Esophagus mucosa (tissue), 1 donor: ENCODE data around the gene ZNF792. TPM values are rescaled to one million over a fixed set of nuclear protein-coding genes. Genes with fewer than 3 reads are reported as not detected.
"Not testable (repeated sequence)": the region's sequence is repeated elsewhere in the genome, so short reads cannot be mapped to it uniquely, and the experiment has no call there.

Experiments used
- ATAC-seq: fragments of 200-7000 bp; cut with Tn5 transposase; one replicate; pipeline ENCODE4 v1.9.1; 2020
- total RNA-seq: library from RNA; stranded (reverse); gene quantifications from one replicate; pipeline ENCODE4 v1.2.4, GENCODE V29; 2023
- donor health status: DM: yes; HTN: yes; CAD: no.

ZNF792 gene
- total RNA-seq, 1 donor from 2014 or later = 1.8 TPM

DNA sequence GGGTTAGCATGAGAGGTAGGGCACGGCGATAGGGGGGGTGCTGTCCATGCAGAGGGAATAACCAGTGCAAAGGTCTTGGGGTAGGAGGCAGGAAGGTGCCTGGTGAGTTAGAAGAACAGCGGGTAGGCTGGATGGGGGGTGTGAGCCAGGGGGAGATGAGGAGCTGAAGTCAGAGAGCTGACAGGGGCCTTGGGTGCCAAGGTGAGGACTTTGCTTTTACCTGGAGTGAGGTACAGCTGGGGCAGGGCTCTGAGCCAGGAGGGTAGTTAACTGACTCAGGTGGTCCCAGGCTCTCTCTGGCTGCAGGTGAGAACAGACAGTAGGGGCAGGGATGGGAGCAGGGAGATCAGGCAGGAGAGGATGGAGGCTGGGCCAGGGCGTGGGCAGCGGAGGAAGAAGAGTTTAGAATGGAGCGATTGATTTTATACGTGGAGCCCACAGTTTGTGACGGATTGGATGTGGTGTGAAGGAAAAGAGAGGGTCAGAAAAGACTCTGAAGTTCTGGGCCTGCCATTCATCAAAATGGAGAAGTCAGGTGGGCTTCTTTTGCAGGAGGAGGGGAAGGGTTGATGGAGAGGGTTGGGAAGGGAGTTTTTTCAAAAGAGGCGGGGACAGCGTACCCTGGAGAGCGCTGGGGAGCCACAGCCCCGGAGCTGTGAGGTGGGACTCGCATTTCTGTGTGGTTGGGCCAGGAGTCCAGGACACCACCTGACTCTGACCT, 34.9 kb upstream of the ZNF792 start:
- no peak for ATAC-seq

DNA sequence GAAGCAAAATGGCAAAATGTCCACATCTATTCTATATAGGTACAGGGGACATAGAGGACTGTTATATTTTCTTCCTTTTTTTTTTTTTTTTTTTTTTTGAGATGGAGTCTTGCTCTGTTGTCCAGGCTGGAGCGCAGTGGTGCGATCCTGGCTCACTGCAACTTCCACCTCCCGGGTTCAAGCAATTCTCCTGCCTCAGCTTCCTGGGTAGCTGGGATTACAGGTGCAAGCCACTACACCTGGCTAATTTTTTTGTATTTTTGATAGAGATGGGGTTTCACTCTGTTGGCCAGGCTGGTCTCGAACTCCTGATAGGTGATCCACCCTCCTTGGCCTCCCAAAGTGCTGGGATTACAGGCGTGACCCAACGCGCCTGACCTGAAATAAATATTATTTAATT, 34.2 kb upstream of the ZNF792 start:
- ATAC-seq = not testable (repeated sequence)

- no peak for ATAC-seq
Observed at GRCh38 chr19:34997071-34997617, 33.1 kb upstream of the ZNF792 start.

- ATAC-seq = no peak
Observed at GRCh38 chr19:34995551-34995950, 31.5 kb upstream of the ZNF792 start.

DNA sequence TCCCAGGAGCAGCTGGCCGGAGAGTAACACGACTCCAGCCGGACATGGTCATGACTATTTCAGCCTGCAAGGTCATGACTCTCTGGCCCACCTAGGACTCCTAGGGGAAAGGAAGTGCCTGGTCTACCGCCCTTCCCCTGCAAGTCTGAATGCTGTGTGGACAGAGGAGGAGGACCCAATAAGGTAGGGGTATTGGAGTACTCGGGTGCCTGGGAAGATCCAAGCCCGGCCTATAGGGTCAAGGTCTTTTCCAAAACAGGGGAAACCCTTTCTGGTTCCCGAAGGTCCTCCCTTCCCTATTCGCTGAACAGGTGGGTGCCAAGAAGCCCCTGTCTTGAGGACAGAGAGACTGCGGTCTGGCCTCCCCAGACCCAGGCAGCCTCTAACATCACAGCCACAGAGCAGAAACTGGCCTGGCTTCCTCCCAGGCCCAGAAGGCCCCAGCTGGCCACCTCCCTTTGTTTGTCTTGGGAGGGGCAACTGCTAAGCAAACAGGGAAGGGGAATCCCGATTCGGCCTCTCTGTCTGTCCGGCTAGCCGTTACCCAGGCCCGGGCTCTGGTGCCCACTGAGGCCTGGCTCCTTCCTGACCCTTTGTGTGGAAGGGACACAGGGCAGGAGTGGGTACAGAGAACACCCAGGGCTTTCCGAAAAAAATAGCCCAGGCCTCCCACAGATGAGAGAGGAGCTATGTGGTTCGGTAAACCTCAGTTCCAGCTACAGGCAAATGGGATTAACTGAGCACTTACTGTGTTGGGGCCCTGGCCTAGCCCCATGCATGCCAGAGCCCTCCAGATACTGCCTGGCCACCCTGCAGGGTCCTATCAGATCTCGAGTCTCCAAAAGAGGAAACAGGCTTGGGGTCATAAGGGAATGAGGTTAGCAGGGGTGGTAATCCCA, 30.9 kb upstream of the ZNF792 start:
- ATAC-seq = peak; percentile 23

- peak; percentile 9 for ATAC-seq
Observed at GRCh38 chr19:34994286-34994642, 30.2 kb upstream of the ZNF792 start.

DNA sequence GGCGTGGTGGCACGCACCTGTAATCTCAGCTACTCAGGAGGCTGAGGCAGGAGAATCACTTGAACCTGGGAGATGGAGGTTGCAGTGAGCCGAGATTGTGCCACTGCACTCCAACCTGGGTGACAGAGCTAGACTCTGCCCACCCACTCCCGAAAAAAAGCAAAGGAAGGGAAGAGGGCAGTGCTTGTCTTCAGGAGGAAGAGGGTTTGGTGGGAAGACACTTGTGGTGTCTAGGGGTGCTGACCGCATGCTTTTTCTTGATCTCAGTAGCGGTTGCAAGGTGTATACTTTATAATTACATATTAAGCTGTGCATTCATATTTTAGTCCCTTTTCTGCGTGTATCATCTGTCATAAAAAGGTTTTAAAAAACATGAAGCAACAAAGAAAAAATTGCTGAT, 28.6 kb upstream of the ZNF792 start:
- ATAC-seq = not testable (repeated sequence)

DNA sequence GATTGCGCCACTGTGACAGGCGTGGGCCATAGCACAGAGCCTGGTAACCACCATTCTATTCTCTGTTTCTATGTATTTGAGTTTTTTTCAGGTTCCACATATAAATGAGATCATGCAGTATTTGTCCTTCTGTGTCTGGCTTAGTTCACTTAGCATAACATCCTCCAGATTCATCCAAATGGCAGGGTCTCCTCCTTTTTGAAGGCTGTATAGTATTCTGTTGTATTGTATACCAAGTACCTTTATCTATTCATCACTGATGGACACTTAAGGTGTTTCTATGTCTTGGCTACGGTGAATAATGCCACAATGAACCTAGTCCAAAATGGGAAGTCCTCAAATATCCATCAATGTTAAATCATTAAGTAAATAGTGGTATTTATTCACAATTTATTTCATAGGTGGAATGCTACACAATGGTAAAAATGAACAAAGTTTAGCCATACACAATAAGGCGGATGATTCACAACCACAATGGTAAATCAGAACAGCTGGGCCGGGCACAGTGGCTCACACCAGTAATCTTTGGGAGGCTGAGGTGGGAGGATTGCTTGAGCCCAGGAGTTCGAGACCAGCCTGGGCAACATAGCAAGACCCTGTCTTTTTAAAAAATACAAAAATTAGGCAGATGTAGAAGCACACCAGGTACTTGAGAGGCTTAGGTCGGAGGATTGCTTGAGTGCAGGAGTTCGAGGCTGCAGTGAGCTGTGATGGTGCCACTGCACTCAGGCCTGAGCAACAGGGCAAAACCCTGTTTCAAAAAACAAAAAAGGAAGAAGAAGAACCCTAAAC, 27.7 kb upstream of the ZNF792 start:
- no peak for ATAC-seq

- ATAC-seq = no peak
Observed at GRCh38 chr19:34990578-34991192, 26.7 kb upstream of the ZNF792 start.

GRCh38 chr19:34989298-34989697, 25.3 kb upstream of the ZNF792 start:
- no peak for ATAC-seq

DNA sequence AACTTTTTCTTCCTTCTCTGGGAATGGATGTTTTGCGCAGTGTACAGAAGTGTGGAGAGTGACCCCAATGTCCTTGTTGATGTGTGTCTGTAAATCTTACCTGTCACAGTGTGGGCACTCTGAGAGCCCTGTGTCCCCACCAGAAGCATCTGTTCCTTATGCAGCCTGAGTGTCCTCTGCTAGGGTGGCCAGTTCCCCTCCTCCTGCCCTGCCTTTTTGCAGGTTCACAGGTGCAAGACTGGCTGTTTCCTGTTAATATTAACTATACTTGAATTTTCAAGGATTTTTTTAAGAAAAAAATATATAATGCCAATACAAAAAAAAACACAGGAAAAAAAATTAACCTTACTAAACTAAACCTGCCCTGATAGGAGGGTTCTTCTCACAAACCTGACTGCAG, 24.1 kb upstream of the ZNF792 start:
- ATAC-seq = no peak

DNA sequence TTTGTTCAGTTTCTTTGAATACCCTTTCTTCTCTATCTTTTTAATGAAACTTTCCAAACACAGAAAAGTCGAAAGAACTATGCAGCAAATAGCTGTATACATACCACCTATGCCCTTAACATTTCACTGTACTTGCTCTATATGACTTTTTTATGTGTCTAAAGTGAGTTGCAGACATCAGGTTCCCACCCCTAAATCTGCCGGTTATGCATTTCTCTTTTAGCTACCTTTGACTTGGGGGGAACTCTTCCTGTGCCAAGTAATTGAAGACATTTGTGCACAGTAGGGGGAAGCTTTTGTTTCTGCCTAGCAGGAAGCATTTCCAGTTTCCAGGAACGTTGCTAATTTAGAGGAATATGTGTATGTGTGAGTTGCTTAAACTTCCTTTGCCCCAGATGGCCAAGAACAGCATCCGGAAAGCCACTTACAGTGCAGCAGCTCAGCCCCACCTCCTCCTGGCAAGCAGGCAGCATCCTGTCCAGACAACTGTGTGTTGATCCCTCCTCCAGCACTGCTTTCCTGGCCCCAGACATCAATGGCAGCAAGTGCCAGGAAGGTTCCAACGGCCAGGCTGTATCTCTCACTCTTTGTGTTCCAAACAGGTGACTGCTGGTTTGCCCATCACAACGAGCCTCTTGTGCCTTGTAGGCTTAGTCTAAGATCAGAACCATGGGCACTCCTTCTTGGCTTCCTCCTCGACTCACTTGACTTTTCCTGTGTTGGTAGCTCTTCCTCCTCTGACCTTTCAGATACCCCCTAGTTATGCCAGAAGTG, 21.4 kb upstream of the ZNF792 start:
- ATAC-seq = peak; percentile 52

DNA sequence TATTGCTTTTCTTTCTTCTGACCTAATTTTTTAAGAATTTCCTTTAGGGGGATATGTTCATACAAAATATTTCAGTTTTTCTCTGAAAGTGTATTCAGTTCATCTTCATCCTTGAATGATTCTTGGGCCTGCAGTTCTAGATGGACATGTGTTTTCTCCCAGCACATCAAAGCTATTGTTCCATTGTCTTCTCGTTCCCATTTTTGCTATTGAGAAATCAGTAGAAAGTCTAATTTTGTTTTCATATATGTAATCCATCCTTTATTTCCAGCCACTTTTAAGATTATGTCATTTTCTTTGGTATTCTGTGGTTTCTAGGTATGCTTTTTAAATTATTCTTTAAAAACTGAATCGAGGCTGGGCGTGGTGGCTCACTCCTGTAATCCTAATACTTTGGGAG, 20.3 kb upstream of the ZNF792 start:
- no peak for ATAC-seq

- no peak for ATAC-seq
Observed at GRCh38 chr19:34983786-34984185, 19.8 kb upstream of the ZNF792 start.

- ATAC-seq = no peak
Observed at GRCh38 chr19:34982275-34982674, 18.2 kb upstream of the ZNF792 start.

DNA sequence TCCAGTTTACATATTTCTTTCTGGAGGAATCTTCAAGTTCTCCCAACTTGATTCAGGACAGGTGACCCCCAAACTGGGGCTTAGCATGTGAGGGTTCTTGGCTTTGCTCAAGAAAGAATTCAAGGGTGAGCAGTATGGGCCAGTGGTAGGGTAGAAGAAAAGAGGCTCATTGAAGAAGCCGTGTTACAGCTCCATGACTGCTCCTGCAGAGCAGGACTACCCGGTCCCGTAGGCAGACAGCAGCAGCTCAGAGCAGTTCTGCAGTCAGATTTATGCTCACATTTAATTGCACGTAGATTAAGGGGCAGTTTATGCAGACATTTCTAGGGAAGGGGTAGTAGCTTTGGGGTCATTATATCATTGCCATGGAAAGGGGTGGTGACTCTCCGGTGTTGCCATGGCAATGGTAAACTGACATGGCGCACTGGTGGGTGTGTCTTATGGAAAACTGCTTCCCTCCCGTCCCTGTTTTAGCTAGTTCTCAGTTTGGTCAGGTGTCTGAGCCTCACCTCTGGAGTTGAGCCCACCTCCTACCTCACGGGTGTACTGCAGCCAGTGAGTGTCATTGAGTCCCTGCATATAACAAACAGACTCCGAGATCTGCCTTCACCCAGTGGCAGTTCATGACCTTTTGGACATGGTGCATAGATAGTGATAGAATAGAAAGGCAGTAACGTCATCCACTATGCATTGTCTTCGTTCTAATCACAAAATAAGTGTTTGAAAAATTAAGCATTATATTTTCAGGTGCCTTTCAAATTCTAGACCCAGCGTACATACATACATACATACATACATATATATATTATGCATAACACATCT, 16.0 kb upstream of the ZNF792 start:
- no peak for ATAC-seq

DNA sequence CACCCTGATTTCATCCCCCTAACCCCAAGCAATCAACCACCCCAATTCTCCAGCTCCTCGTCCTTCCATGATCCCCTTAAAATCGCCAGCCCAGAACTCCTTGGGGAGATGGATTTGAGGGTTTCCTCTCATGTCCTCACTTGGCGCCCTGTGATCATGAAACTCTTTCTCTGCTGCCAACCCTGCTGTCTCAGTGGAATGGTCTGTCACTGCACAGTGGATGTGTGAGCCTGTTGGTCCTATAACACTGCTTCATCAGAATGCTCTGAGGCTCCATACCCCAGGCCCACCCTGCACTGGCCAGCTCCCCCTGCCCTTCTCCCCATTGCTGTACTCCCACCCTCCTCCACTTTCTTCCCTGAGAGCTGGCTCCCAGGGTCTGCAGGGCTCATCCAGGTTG, 12.6 kb upstream of the ZNF792 start:
- no peak for ATAC-seq

- no peak for ATAC-seq
Observed at GRCh38 chr19:34975056-34975455, 11.0 kb upstream of the ZNF792 start.

GRCh38 chr19:34974646-34975045, 10.6 kb upstream of the ZNF792 start:
- ATAC-seq = no peak

GRCh38 chr19:34972163-34972705, 8.2 kb upstream of the ZNF792 start:
- no peak for ATAC-seq
